Measurements from ENCODE around the gene C11orf97. TPM values are rescaled to one million over a fixed set of nuclear protein-coding genes. Genes with fewer than 3 reads are reported as not detected.
A peak's percentile ranks its signal among the peaks of the same experiment; 100 is the strongest.

C11orf97 gene
- total and polyA plus RNA-seq, 2 of the 13 experiments (the other 11 are each of a cell fraction or from before 2014, with no cell fraction given): 0.35 TPM; not detected in 1

DNA sequence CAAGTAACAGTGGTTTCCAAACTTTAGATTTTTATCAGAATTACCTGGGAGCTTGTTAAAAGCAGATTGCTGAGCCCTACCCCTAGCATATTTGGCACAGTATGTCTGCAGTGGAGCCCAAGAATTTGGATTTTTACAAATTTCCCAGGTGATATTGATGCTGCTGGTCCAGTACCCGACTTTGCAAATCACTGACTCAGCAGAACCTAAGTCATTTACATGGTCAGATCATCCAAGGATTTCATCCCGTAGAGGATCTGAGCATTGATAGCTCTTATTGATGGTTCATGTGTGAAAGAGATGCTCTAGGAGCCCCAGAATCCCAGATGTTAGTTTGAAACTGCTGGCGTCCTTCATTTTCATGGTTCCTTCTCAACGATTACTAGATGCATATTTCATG lies 6.0 kb downstream of the C11orf97 start:
- Histone ChIP-seq H3K4me2 (ENCODE audit: low read depth, low read length) (no peak overlapping the region), H4K20me1 (ENCODE audit: insufficient read depth, low read length) (no peaks in the 10 kb centered on the region), H3K79me2 (ENCODE audit: insufficient read depth, low read length) (no peaks in the 10 kb centered on the region), H3K4me3 (replicated peaks in 1 of 3; ENCODE audit: insufficient read depth in 1 of 3, low read depth in 2 of 3, low read length in 3 of 3) (no peak overlapping the region), H2AFZ (ENCODE audit: low read length) (no peak overlapping the region), H3K9ac (ENCODE audit: insufficient read depth, low read depth, low read length) (no peak overlapping the region), H3K9me3 (ENCODE audit: low read length) (no peaks in the 10 kb centered on the region), H3K36me3 (replicated peaks in 1 of 2; ENCODE audit: control insufficient read depth in 1 of 2, insufficient read depth in 2 of 2, low read length in 2 of 2) (no peaks in the 10 kb centered on the region), H3K27ac (ENCODE audit: extremely low read length, insufficient read depth, low read length) (no peak overlapping the region), H3K27me3 (ENCODE audit: control insufficient read depth in 1 of 2, insufficient read depth in 2 of 2, low read length in 2 of 2) (no peaks in the 10 kb centered on the region), H3K4me1 (ENCODE audit: insufficient read depth, low read length) (peaks cover 33% of the 10 kb centered on the region)
- no peak for ATAC-seq
- in situ Hi-C loops (cut with HindIII; ENCODE audit: extremely low pct_ligation_motif_present, low pct_unique_long_range_greater_than_20kb) (loop anchor here (5.0 kb wide), 1 partner anchor 79 kb away; no protein-coding TSS in a partner anchor), intact Hi-C loops (cut with micrococcal nuclease; ENCODE audit: unreplicated experiment) (loop anchor here (10.0 kb wide), 1 partner anchor 547 kb away; the partner anchor contains the start of gene SRSF8)
- TF ChIP-seq MAFK (conservative IDR thresholded peaks at IDR 0.05 in 1 of 2, IDR thresholded peaks at IDR 0.05 in 1 of 2; ENCODE audit: low read length in 2 of 2): peak; percentile 87 to 95
- TF ChIP-seq MAFF (IDR thresholded peaks at IDR 0.05; ENCODE audit: low read depth, low read length): peak; percentile 93
- TF ChIP-seq, protein P1, sequence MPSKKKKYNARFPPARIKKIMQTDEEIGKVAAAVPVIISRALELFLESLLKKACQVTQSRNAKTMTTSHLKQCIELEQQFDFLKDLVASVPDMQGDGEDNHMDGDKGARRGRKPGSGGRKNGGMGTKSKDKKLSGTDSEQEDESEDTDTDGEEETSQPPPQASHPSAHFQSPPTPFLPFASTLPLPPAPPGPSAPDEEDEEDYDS (CRISPR knock-in tag; IDR thresholded peaks at IDR 0.05): no peak
- ChIA-PET CTCF (ENCODE audit: low intra/inter-chr PET ratio, low total read pairs) (no interaction called here), POLR2A (no interaction called here)
- no peak for FAIRE-seq
- 28% methylated on average over 4 of the region's 4 CpGs for WGBS (ENCODE audit: low lambda C conversion rate)
- no peak for DNase-seq (ENCODE audit: low spot score)
- no TSS peak for BruUV-seq (replicated peaks)

DNA sequence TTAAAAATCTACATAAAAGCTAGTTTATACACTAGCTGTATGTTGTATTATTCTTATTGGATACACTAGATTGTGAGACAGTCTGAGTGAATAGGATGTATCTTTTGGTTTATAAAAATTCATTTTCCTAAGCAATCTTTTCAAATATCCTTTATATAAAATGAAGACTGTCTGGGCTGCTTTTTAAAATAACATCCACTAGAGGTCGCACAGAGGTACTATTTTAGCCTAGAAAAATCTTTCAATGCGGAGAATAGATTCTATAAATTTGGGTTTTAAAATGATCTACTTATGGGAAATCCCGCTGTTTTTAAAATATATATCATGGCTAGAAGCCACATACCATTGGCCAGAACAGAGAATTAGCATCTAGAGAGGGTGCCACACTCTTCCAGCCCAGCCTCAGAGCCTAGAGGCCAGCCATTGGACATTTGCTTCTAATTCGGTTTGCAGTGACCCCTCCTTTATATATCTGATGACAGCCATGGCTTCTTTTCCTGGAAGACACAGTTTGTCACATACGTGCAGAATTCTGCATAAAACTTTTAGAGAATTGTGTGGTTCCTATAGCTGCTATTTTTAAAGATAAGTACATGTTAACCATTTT lies 7.3 kb downstream of the C11orf97 start:
- WGBS (ENCODE audit: low lambda C conversion rate): 21% methylated on average over 5 of the region's 5 CpGs
- Histone ChIP-seq H4K20me1 (ENCODE audit: insufficient read depth, low read length) (no peaks in the 10 kb centered on the region), H3K4me1 (ENCODE audit: insufficient read depth, low read length) (peaks cover 23% of the 10 kb centered on the region), H3K27me3 (ENCODE audit: control insufficient read depth in 1 of 2, insufficient read depth in 2 of 2, low read length in 2 of 2) (no peaks in the 10 kb centered on the region), H3K79me2 (ENCODE audit: insufficient read depth, low read length) (no peaks in the 10 kb centered on the region), H3K9ac (ENCODE audit: insufficient read depth, low read depth, low read length) (no peak overlapping the region), H3K9me3 (ENCODE audit: low read length) (no peaks in the 10 kb centered on the region), H3K27ac (ENCODE audit: extremely low read length, insufficient read depth, low read length) (no peak overlapping the region), H2AFZ (ENCODE audit: low read length) (no peak overlapping the region), H3K36me3 (replicated peaks in 1 of 2; ENCODE audit: control insufficient read depth in 1 of 2, insufficient read depth in 2 of 2, low read length in 2 of 2) (no peaks in the 10 kb centered on the region), H3K4me3 (replicated peaks in 1 of 3; ENCODE audit: insufficient read depth in 1 of 3, low read depth in 2 of 3, low read length in 3 of 3) (no peak overlapping the region), H3K4me2 (ENCODE audit: low read depth, low read length) (no peak overlapping the region)
- in situ Hi-C loops (cut with HindIII; ENCODE audit: extremely low pct_ligation_motif_present, low pct_unique_long_range_greater_than_20kb): loop anchor here (5.0 kb wide), 1 partner anchor 78 kb away; no protein-coding TSS in a partner anchor
- DNase-seq (ENCODE audit: low spot score) (no peak), FAIRE-seq (no peak), ATAC-seq (no peak)
- no TSS peak for BruUV-seq (replicated peaks)
- intact Hi-C loops (cut with micrococcal nuclease; ENCODE audit: unreplicated experiment): loop anchor here (1.0 to 10.0 kb wide), 2 partner anchors 84 to 545 kb away; partner anchors contain the start of gene SRSF8
- POLR2A ChIA-PET: no interaction called here
- CTCF ChIA-PET (ENCODE audit: low intra/inter-chr PET ratio, low total read pairs): interaction anchor here (1.8 kb wide), 1 partner anchor 83 kb away, joined by 8 read pairs; no protein-coding TSS in a partner anchor
- TF ChIP-seq, protein P2, sequence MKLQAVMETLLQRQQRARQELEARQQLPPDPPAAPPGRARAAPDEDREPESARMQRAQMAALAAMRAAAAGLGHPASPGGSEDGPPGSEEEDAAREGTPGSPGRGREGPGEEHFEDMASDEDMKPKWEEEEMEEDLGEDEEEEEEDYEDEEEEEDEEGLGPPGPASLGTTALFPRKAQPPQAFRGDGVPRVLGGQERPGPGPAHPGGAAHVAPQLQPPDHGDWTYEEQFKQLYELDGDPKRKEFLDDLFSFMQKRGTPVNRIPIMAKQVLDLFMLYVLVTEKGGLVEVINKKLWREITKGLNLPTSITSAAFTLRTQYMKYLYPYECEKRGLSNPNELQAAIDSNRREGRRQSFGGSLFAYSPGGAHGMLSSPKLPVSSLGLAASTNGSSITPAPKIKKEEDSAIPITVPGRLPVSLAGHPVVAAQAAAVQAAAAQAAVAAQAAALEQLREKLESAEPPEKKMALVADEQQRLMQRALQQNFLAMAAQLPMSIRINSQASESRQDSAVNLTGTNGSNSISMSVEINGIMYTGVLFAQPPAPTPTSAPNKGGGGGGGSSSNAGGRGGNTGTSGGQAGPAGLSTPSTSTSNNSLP (IDR thresholded peaks at IDR 0.05; ENCODE audit: low read depth, low read length): peak; percentile 38; the same call in 1 of the 2 replicates
- TF ChIP-seq, protein P3, sequence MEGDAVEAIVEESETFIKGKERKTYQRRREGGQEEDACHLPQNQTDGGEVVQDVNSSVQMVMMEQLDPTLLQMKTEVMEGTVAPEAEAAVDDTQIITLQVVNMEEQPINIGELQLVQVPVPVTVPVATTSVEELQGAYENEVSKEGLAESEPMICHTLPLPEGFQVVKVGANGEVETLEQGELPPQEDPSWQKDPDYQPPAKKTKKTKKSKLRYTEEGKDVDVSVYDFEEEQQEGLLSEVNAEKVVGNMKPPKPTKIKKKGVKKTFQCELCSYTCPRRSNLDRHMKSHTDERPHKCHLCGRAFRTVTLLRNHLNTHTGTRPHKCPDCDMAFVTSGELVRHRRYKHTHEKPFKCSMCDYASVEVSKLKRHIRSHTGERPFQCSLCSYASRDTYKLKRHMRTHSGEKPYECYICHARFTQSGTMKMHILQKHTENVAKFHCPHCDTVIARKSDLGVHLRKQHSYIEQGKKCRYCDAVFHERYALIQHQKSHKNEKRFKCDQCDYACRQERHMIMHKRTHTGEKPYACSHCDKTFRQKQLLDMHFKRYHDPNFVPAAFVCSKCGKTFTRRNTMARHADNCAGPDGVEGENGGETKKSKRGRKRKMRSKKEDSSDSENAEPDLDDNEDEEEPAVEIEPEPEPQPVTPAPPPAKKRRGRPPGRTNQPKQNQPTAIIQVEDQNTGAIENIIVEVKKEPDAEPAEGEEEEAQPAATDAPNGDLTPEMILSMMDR (CRISPR knock-in tag; IDR thresholded peaks at IDR 0.05): peak; percentile 43
- TF ChIP-seq STAG1 (CRISPR knock-in tag; IDR thresholded peaks at IDR 0.05): 0 out of 2 replicates have a peak, but pooled peaks have one; percentile 32

Measured in HepG2 (cell line).